Activated CD8-positive, alpha-beta memory T cell treated with anti-CD3 and anti-CD28 coated beads, Interleukin-2, amount 50 U/mL, for 24 hours (primary cell): ENCODE data around the gene STAM.

Experiments used
- DNase-seq: peaks from one replicate; pipeline ENCODE4 v3.0.0-alpha.2; 2020; ENCODE audit errors: extremely low read depth

STAM gene

DNA sequence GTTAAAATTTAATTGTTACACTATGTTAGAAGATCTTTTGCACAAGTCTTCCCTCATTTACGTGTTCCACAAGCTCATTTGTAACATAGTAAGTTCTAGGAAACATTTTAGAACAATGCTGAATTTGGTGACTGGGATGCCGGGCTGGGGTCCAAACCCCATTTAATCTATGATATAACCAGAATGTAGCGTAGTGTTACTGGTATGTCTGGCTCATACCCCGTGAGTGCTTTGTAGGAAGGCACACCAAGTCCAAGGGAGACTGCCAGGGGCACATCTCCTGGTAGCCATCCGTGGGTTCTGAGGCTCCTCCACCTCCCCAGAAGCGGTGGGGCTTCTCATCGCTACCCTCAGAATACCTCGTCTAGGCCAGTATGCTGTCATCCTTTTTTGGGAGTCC, 86.7 kb downstream of the STAM start:
- DNase-seq, result no peak

DNA sequence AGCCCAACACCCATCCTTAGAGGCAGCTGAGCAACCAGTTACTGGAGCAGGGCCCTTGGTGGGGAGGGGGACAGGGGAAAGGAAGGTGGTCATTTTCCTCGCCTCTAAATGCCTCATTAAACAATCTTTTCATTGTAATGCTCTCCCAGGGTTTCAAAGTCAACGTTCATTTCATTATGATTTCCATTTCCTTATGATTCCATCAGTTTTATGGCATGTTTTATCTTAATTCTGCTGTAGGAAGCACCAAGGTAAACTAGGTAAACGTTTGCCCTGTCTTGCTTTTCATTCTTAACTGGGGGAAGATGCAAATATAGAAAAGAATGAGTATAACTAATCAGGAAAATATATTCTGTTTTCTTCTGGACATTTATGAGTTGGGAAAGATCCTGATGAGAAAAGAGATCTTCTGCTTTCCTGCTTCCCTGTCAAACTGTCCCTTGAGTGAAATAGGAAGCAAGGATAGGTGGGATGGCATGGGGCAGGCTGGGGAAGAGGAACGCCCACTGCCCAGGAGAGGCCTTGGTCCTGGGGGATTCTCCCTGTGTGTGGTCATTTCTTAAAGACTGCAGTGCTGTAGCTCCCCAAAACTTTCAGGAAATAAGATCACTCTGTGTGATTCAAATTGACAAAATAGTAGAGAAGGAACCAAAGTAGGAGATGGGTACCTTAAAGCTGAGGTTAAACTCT, 87.5 kb downstream of the STAM start:
- DNase-seq, result no peak

DNA sequence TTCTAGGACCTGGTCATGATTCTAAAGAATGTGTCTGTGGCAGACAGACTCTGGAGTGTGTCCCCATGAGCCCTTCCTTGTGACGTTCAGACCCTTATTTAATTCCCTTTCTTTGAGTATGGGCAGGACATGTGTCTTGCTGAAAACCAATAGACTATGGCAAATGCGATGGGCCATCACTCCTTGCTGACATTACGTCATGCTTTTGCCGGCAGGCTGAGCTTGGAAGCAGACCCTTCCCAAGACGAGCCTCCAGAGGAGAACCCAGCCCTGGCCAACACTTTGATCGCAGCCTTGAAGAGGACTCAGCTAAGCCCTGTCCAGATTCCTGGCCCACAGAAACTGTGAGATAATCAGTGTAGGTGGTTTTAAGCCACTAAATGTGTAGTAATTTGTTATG, 89.7 kb downstream of the STAM start:
- no peak for DNase-seq

DNA sequence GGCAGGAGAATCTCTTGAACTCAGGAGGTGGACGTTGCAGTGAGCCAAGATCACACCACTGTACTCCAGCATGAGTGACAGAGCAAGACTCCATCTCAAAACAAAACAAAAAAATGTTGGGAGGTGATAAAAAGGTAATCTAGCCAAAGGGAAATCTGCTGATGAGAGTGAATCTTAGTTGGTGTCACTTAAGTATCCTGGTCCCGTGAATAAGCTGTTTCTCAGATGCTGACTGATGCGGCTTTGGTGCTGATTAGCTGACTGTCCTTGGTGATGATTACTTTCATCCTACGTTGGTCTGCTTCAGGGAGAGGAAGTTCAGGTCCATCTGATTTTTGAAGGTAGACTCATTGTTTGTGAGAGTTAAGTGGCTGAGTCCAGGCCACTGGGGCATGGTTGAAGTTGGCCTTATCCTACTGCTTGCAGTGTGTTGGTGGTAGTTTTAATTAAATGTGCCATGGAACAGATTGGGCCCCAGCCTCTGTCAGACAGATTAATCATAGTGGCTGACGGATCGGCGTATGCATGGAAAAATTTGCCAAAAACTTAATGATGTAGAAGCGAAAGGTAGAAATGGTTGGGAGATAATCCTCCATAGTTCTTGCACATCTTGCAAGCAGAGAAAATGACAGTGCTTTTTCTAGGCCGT, 90.6 kb downstream of the STAM start:
- no peak for DNase-seq

DNA sequence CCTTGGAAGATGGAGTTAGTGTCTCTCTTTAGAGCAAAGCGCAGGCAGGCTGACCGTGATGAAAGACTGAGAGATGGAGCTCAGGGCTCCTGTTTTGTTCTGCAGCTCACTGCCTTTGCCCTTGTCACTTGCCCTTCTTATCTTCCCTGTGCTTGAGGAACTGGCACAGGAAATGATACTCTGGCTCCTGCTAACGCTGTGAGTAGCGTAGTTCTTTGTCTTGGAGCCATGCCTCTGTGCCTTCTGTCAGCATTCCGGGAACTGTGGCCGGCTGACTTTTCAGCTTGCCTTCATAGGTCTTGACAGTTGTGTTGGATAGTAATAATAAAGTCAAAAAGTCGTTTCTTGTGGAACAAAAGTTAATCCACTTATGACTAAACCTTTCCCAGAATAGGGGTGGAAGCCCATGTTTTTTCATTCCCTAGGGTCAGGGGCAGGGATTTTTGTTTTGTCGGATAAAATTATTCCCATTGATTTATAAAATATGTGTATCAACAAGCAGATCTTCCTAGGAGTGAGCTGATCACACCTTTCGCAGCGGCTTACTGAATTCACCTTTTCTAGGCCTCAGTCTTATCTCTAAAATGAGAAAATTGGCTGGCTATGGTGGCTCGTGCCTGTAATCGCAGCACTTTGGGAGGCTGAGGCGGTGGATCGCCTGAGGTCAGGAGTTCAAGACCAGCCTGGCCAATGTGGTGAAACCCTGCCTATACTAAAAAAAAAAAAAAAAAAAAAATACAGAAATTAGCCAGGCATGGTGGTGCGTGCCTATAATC, 91.4 kb downstream of the STAM start:
- DNase-seq, result no peak

DNA sequence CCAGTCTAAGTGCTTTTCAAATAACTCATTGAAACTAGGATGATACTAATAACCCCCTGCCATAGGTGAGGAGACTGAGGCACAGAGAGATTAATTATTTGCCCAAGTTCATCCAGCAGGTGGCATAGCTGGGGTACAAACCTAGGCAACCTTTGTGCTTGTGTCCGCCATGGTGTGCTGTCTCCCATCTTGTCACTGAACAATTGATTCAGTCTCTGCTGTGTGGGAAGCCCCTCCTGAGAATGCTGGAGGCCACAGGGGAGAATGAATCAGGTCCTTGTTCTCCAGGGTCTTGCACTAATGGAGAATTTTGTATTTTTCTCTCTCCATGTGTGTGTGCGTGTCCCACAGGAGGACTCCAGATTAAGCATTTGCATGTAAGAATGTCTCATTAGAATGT, 92.3 kb downstream of the STAM start:
- no peak for DNase-seq

DNA sequence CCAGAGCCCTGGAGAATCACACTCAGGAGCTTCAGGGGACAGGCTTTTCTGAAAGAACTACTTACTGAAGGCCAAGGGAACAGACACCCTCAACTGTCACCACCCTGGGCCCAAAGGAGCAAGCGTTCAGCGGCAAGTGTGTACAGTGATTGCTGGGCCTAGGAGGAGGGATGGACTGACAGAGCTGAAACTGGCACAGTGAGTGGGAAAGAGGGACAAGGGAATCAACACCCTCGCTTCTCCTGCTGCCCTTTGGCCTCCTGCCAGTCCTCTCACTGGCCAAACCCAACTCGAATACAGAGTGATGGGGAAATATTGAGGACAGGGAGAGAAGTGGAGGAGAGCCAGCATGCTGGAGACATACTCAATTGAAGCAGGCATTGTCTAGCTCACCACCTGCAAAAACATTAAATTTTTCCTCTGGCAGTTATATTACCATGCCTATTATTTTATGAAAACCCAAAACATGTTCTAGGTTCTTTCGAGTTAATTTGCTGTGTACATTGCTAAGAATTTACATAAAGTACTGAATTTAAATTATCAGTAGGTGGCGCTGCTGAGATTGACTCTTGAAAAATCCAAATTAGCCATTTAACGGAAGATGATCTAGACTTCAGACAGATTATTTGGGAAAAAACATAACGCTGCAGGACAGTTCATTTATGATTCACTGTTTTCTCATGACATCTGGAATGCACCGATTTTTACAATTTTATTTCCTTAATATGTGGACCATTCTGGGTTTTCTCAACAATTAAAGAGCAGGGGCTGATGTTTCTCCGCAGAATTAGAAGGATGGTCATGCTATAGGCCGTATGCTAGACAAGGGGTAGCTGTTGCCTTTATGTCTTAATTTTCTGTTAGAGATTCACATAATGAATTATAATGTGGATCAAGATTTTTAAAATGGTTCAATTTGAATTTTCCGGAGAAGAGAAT, 93.3 kb downstream of the STAM start:
- DNase-seq, result no peak

DNA sequence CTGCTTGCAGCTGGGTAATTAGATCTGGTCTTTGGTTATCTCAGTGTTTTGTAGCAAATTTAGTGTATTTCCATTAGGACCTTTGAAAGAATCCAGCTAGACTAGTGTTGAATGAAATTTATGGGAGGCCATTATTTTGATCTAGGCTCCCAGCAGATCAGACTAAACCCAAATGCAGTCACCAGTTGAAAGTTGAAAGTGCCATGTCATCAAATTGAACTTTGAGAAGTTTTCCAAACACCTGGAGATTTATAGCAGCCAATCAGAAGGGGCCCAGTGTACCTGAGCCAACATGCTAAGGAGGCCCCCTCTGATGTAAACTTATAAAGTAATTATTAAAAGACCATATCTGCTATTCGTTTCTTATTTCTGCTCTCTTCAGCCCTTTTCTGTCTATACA, 96.7 kb downstream of the STAM start:
- no peak for DNase-seq

DNA sequence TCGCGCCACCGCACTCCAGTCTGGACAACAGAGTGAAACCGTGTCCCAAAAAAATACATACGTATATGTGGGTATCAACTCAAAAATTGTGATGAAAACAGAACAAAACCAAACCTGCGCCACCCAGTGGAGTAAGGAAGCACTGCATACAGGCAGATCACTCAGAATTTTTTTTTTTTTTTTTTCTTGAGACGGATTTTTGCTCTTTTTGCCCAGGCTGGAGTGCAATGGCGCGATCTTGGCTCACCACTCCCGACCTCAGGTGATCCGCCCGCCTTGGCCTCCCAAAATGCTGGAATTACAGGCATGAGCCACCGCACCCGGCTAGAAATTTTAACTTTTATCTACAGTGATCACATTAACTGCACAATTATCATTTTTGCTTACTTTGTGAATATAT, 99.0 kb downstream of the STAM start:
- DNase-seq, result peak; percentile 37

DNA sequence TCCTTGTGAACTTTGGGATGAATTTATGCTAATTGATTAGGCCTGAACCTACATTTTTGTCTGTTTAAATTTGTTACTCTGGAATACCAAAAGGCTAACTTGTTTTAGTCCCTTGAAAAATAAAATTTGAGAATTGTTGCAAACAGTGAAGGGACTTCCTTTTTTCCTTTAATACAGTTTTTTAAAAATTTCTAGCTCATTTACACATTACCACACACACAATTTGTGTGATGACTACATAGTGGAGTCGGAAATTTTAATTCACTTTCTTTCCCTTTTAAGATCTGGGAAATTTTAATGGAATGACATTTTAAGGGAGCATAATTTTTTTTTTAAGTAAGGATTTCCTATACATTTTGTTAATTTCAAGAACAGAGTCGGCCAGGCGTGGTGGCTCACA, 99.5 kb downstream of the STAM start:
- DNase-seq, result no peak

DNA sequence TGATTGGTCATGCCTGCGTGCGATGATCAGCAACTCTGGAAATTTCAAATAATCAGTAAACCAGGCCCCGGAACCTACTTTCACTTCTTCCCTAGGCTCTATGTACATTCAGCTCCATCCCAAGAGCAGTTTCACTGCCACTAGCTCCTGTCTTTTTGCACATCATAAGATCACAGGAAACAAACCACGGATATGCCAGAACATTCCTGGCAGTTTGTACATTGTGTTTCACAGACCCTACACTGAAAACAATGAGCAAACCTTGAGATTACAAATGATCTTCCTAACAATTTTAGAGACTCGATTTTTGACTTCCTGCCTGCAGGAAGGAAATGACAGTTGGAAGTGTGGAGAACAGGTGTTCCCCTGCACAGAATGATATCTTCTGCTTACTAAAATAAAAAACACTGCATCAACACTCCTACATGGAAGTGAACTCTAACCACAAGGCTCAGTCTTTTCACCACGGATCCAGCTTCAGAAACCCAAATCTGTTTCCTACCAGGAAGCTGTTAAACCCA, 100.5 kb downstream of the STAM start:
- no peak for DNase-seq

DNA sequence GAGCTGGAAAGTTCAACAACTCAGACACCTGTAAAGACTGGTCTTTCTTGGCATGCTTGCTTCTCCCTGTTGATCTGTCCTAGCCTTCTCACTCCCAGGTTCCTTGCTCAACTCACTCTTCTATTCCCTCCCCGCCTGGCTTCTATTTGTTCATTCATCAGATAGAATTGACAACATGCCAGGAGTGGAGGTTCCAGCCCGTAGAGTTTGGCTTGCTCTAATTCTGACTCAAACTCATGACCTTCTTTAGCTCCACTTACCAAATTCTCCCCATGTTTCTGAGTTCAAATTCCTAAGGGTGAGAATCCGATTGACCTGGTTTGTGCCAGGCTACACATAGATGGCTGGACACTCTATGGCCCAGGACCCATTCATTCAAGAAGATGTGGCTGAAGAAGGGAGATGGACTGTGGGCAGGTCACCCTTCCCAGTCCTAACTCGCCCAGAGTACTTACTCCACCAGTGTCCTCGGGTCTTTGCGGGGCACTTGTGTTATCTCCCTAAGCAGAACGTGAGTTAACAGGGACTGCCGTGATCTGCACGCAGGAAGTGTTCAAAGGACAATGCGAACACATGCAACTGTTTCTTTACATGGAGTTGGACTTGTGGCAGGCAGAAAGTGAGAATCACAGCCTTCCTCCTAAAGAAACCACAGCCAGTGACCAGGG, 104.1 kb downstream of the STAM start:
- DNase-seq, result no peak

DNA sequence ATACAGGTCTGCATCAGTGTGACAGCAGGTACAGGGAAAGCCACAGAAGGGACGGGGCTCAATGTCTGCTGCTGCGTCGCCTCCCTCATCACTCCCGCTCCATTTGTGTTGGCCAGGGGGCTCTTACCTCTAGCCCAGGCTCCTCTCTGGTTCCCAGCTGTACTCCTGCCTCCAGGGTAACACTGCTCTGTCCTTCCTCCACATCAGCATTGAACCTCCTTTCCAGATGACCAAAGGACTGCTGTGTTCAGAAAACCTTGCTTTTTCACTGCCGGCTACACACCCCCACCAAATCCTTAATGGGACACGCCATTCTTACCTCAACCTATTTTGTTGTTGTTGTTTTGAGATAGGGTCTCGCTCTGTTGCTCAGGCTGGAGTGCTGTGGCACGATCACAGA, 105.9 kb downstream of the STAM start:
- DNase-seq, result no peak

DNA sequence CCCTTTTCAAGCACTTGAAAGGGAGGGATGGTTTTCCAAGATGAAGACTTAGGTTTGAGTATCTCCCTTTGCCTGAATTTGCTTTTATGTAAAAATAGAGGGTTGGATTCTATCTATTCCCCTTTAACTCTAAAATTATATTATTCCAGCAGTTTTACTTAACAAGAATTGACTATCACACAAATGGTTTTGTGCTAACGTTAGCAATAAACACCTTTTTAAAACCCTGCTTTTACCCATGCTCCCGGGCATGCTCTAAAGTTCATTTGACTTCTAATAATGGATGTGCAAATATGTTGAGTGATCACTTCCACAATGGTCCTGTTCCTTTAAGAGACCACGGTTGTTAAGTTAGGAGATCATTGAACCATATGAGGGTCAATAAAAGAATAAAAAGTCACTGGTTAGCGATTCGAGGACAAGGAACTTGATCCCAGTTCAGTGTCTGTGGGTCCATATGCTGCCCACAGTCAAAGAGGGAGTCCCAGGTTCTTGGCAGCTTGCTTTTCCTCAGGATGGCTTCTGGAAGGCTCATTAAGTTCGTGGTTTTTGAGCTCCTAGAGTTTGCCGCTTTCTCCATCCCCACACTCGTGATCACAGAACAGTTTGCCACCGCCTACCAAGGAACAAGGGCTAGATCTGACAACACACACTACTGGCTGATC, 108.0 kb downstream of the STAM start, which contains the start of gene TMEM236:
TSS of gene TMEM236 (plus strand) at position 421 of the 665 bp plus-strand sequence. CDS start at position 516, 95 bp downstream.
- no peak for DNase-seq

DNA sequence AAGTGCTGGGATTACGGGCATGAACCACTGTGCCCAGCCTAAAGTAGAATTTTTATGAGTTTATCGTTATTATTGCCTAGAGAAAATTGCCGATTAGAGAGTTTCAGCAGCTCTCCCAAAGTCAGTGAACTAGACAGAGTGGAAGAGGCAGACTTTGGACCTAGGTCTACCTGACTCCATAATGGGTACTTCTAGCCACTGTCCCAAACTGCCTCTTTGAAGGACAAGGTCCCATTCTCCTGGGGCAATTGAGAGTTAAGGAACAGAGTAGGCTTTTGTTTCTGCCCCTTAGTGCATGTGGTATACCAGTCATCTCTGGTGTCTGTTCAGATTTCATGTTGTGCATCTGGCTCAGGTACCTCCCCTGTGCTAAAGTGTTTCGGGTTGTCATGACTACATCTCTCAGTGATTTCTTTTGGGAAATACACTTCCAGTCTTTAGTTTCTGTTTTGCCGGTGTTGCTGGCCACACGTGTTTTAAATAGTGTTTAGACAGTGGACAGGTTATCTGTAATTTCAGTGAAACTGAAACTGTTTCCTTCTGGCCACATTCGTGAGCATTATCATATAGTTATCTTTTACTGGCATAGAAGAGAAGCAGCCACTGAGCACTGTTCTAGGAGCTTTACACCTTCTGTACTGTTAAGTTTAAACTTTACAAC, 112.7 kb downstream of the STAM start:
- no peak for DNase-seq

DNA sequence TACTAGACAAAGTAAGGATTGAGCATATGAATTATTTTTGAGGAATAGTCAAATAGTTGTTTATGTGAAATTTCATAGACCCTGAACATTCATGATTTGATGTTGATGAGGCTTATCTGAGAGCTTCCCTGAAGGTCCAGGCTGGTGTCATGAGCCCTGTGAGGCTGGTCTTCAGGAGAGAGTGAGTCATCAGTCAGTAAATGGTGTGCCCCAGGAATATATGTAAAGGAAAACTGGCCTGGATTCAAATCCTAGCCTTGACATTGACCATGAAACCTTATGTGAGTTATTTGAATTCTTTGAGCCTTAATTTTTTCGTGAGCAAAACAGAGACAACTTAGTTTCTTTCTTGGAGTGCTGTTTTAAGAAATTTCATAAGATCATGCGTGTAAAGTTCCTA, 114.2 kb downstream of the STAM start:
- no peak for DNase-seq

DNA sequence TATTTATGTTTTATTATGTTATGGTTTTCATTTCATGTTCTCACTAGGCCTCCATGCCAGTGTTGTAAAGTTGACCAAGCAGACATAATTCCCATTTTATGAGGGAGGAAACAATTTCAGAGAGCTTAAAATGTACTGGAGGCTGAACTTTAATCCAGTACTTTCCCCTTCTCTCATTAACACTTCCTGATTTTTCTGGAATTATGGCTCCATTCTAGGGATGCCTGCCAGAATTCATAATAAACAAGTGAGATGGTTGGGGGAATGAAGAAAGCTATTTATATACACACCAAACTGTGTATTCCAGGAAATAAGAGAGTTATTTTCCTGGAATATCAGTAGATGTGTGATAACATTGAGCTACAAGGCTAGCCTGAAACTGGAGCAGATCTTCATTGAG, 114.9 kb downstream of the STAM start:
- DNase-seq, result no peak

DNA sequence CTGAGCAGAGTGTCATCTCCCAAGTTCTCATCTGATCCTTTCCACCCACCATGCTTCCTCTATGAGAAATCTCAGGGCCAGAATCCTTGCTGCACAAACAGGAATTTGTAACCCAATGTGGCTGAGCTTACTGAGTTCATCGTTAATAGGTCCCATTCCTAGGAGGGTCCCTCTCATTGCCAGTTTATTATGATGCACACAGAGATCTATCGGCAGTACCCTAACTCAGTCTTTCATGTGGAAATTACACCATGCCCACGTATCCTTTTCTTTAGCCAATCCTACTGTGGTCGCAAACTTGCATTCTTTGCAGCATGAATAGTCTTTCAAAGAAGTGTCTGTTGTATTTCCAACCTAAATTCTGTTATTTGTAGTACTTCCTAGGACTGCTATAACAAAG, 120.2 kb downstream of the STAM start:
- DNase-seq, result no peak

DNA sequence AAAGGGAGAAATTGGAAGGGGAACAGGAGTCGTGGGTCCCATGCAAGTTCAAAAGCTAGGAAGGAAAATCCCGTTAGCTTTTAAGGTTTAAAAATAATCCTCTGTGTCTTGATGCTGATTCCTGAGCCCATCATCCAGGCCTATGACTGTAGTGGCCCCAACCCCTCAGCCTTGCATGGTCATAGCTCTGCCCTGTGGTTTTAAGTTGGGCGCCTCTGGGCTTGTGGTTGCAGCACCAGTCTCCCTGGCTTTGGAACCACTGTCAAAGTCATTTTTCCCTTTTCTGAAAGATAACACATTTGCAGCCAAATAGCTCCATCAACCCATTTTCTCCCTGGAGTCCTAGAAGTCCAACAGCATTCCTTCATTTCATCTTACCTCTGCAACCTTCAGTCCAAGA, 121.7 kb downstream of the STAM start:
- no peak for DNase-seq
